ENCODE results near the gene RFX7.

Gene RFX7

GRCh38 chr15:56192659-56193442 is 50.8 kb downstream of the RFX7 start:
- no peak overlapping the region for H3K4me3 ChIP-seq (ENCODE audit: low read depth, low read length)
- TF ChIP-seq CTCF (IDR thresholded peaks at IDR 0.05; ENCODE audit: low read depth, low read length), result no peak
- TF ChIP-seq MYC (IDR thresholded peaks at IDR 0.05; ENCODE audit: low read depth, low read length), result no peak
- TF ChIP-seq MAX (IDR thresholded peaks at IDR 0.05; ENCODE audit: low read depth, low read length), result no peak
- TF ChIP-seq POLR2A (IDR thresholded peaks at IDR 0.05; ENCODE audit: extremely low read depth, insufficient read length), result no peak
- peak; percentile 18 for DNase-seq (ENCODE audit: low read depth)

- no peak overlapping the region for H3K4me3 ChIP-seq (ENCODE audit: low read depth, low read length)
- DNase-seq (ENCODE audit: low read depth), result no peak
- no peak for TF ChIP-seq CTCF (IDR thresholded peaks at IDR 0.05; ENCODE audit: low read depth, low read length)
- TF ChIP-seq MAX (IDR thresholded peaks at IDR 0.05; ENCODE audit: low read depth, low read length), result no peak
- no peak for TF ChIP-seq POLR2A (IDR thresholded peaks at IDR 0.05; ENCODE audit: extremely low read depth, insufficient read length)
- TF ChIP-seq MYC (IDR thresholded peaks at IDR 0.05; ENCODE audit: low read depth, low read length), result no peak
Observed at GRCh38 chr15:56187665-56188064, 56.0 kb downstream of the RFX7 start.

- no peak for TF ChIP-seq CTCF (IDR thresholded peaks at IDR 0.05; ENCODE audit: low read depth, low read length)
- TF ChIP-seq MAX (IDR thresholded peaks at IDR 0.05; ENCODE audit: low read depth, low read length), result no peak
- H3K4me3 ChIP-seq (ENCODE audit: low read depth, low read length), result no peak overlapping the region
- DNase-seq (ENCODE audit: low read depth), result no peak
Observed at GRCh38 chr15:56185980-56186379, 57.7 kb downstream of the RFX7 start.

GRCh38 chr15:56184516-56184915 is 59.2 kb downstream of the RFX7 start:
- TF ChIP-seq MYC (IDR thresholded peaks at IDR 0.05; ENCODE audit: low read depth, low read length) (no peak), MAX (IDR thresholded peaks at IDR 0.05; ENCODE audit: low read depth, low read length) (no peak), CTCF (IDR thresholded peaks at IDR 0.05; ENCODE audit: low read depth, low read length) (no peak), POLR2A (IDR thresholded peaks at IDR 0.05; ENCODE audit: extremely low read depth, insufficient read length) (no peak)
- no peak overlapping the region for H3K4me3 ChIP-seq (ENCODE audit: low read depth, low read length)
- DNase-seq (ENCODE audit: low read depth), result no peak

- TF ChIP-seq MAX (IDR thresholded peaks at IDR 0.05; ENCODE audit: low read depth, low read length) (no peak), POLR2A (IDR thresholded peaks at IDR 0.05; ENCODE audit: extremely low read depth, insufficient read length) (no peak), CTCF (IDR thresholded peaks at IDR 0.05; ENCODE audit: low read depth, low read length) (no peak), MYC (IDR thresholded peaks at IDR 0.05; ENCODE audit: low read depth, low read length) (no peak)
- H3K4me3 ChIP-seq (ENCODE audit: low read depth, low read length), result no peak overlapping the region
- no peak for DNase-seq (ENCODE audit: low read depth)
Observed at GRCh38 chr15:56180851-56181250, 62.8 kb downstream of the RFX7 start.

Data from NB4 (cell line).